K562 (cell line): ENCODE results near the gene SUPT20H. TPM values are rescaled to one million over a fixed set of nuclear protein-coding genes. Genes with fewer than 3 reads are reported as not detected.

Experiments used
- ATAC-seq: fragments of 200-7000 bp; cut with Tn5 transposase; 3 replicates; pipeline ENCODE4 v1.9.1; 2020; ENCODE audit warnings: moderate library complexity
- BruUV-seq: library from RNA; stranded (reverse); fragments of 400-500 nt; replicated peaks from 2 replicates; lab custom pipeline; 2021; lab: Mats Ljungman, UMichigan
- CTCF ChIA-PET: fragments of 300-600 bp; formaldehyde crosslinking; extraction: SDS; loops from one replicate; lab custom pipeline; 2021; ENCODE audit warnings: low intra/inter-chr PET ratio; lab: Yijun Ruan, JAX
- POLR2A ChIA-PET: fragments of 300-600, 350-650 bp; sonication (Branson Sonifier 250); formaldehyde crosslinking; extraction: SDS; loops from one replicate; lab custom pipeline; 2021; ENCODE audit warnings: antibody characterized with exemption, inconsistent platforms; lab: Yijun Ruan, JAX
- DNase-seq, 4 experiments: peaks; one replicate each; pipeline versions ENCODE4 v3.0.0 to v3.0.0-alpha.2; 2011 to 2018; ENCODE audit warnings: low spot score in 3 of 4, mixed read lengths in 3 of 4; ENCODE audit errors: extremely low read depth in 1 of 4
- FAIRE-seq: peaks from 2 replicates; lab custom pipeline; 2011; peaks lifted over from hg19 to GRCh38; lab: Jason Lieb, UNC
- H2AFZ ChIP-seq: 2 replicates; pipeline ENCODE4 v1.6.0; 2011; ENCODE audit warnings: low read depth, low read length, control low read depth, inconsistent platforms
- H3K27ac ChIP-seq: fragments of 200-600 bp; 3 replicates; pipeline ENCODE4 v1.8.0; 2011; ENCODE audit warnings: low read depth, mild to moderate bottlenecking, control low read depth, inconsistent platforms, low read length, moderate library complexity, mixed read lengths; ENCODE audit errors: extremely low read depth
- H3K27me3 ChIP-seq, 2 experiments: fragments of 300-600 bp in 1 of 2; 2 replicates in 1 of 2; 3 replicates in 1 of 2; pipeline versions ENCODE4 v1.6.0 to v1.8.0; 2011; ENCODE audit warnings: inconsistent platforms in 2 of 2, low read length in 2 of 2, mild to moderate bottlenecking in 1 of 2, mixed read lengths in 1 of 2, moderate library complexity in 1 of 2; ENCODE audit not compliant: control insufficient read depth in 2 of 2, insufficient read depth in 2 of 2
- H3K36me3 ChIP-seq: fragments of 300-600 bp; 3 replicates; pipeline ENCODE4 v1.8.0; 2011; ENCODE audit warnings: mild to moderate bottlenecking, low read length, inconsistent platforms; ENCODE audit not compliant: control insufficient read depth, insufficient read depth
- H3K4me1 ChIP-seq, 2 experiments: fragments of 200-600 bp in 1 of 2; replicated peaks in 1 of 2; 2 replicates in 1 of 2; 3 replicates in 1 of 2; pipeline versions ENCODE4 v1.5.1 to v1.8.0; 2011; ENCODE audit warnings: inconsistent platforms in 2 of 2, low read length in 2 of 2, mild to moderate bottlenecking in 1 of 2, mixed read lengths in 1 of 2, moderate library complexity in 1 of 2; ENCODE audit not compliant: control insufficient read depth in 2 of 2, insufficient read depth in 2 of 2
- H3K4me2 ChIP-seq: 2 replicates; pipeline ENCODE4 v1.6.1; 2011; ENCODE audit warnings: low read length, control low read depth, inconsistent platforms, mixed read lengths; ENCODE audit not compliant: insufficient read depth
- H3K4me3 ChIP-seq: fragments of 200-600 bp; sonication (generic), shearing (Covaris generic); 2 replicates; pipeline ENCODE4 v1.5.1; 2016; ENCODE audit warnings: control low read depth, inconsistent platforms
- H3K79me2 ChIP-seq: fragments of 200-600 bp; 3 replicates; pipeline ENCODE4 v1.8.0; 2011; ENCODE audit warnings: low read length, inconsistent platforms; ENCODE audit not compliant: control insufficient read depth, insufficient read depth
- H3K9ac ChIP-seq, 2 experiments: 2 replicates each; pipeline versions ENCODE4 v1.6.0 to v1.6.1; 2011; ENCODE audit warnings: low read depth in 2 of 2, low read length in 2 of 2, control low read depth in 1 of 2, inconsistent platforms in 1 of 2, mild to moderate bottlenecking in 1 of 2, mixed read lengths in 1 of 2; ENCODE audit not compliant: insufficient read depth in 1 of 2
- H3K9me1 ChIP-seq: one replicate; pipeline ENCODE4 v1.6.0; 2011; ENCODE audit warnings: inconsistent platforms, mild to moderate bottlenecking, low read length, moderate library complexity; ENCODE audit not compliant: control insufficient read depth, insufficient read depth
- H3K9me3 ChIP-seq: replicated peaks from 2 replicates; pipeline ENCODE4 v1.5.1; 2011; ENCODE audit warnings: low read depth, low read length, inconsistent platforms; ENCODE audit not compliant: control insufficient read depth, insufficient read depth
- H4K20me1 ChIP-seq: replicated peaks from 2 replicates; pipeline ENCODE4 v1.6.1; 2011; ENCODE audit warnings: low read length, inconsistent platforms, mixed read lengths; ENCODE audit not compliant: control insufficient read depth, insufficient read depth
- EHMT2 ChIP-seq: fragments of 450-650 bp; IDR thresholded peaks from 2 replicates; pipeline ENCODE4 v1.6.1; 2018; ENCODE audit warnings: antibody characterized with exemption
- GTF3C2 ChIP-seq: IDR thresholded peaks from 3 replicates; pipeline ENCODE4 v1.6.1; 2011; ENCODE audit warnings: borderline replicate concordance, mild to moderate bottlenecking, moderate library complexity; ENCODE audit not compliant: insufficient read length; ENCODE audit errors: extremely low read depth
- NR3C1 ChIP-seq: sonication (generic); formaldehyde crosslinking; IDR thresholded peaks from 2 replicates; pipeline ENCODE4 v1.8.1; 2022; ENCODE audit warnings: missing genetic modification reagents
- USF1 ChIP-seq: sonication (generic); formaldehyde crosslinking; IDR thresholded peaks from 2 replicates; pipeline ENCODE4 v1.9.0; 2022; ENCODE audit warnings: mild to moderate bottlenecking, missing genetic modification reagents
- ZBTB5 ChIP-seq: fragments of 450-650 bp; IDR thresholded peaks from 2 replicates; pipeline ENCODE4 v1.6.1; 2017; ENCODE audit warnings: antibody characterized with exemption
- ZBTB9 ChIP-seq: fragments of 450-650 bp; formaldehyde crosslinking; IDR thresholded peaks from 2 replicates; pipeline ENCODE4 v1.4.0; 2020; ENCODE audit warnings: mild to moderate bottlenecking, moderate library complexity
- WGBS: fragments of 100-300 bp; shearing (Covaris generic); methylation state at CpG from one replicate; pipeline ENCODE4 v1.1.6; 2016; ENCODE audit warnings: low coverage, mixed read lengths; ENCODE audit not compliant: insufficient coverage; ENCODE audit errors: missing lambda C conversion rate; 5-methylcytosine and 5-hydroxymethylcytosine counted together
- in situ Hi-C: fragments of 300-500 bp; cut with MboI; formaldehyde crosslinking; loops from 4 replicates; pipeline ENCODE4 v1.15.0; 2018; ENCODE audit warnings: inconsistent platforms, mixed read lengths
- intact Hi-C: fragments of 100-400 bp; cut with micrococcal nuclease; formaldehyde crosslinking; loops from 2 replicates; pipeline ENCODE4 v1.14.2; 2022
- polyA plus RNA-seq, 8 experiments: library from polyadenylated mRNA; depleted of rRNA in 4 of 8; stranded (reverse) in 5 of 8; unstranded in 3 of 8; fragments of >200 nt; fragmentation: Nextera tagmentation in 2 of 8; fragmentation: Illumina TruSeq in 1 of 8; extraction: Ambion mirVana in 2 of 8; extraction: Trizol in 1 of 8; gene quantifications; 2 replicates each; pipeline versions ENCODE4 v1.2.1 to v1.2.3, GENCODE V29; 2011 to 2014; ENCODE audit warnings: inconsistent platforms in 1 of 8, missing spikeins in 1 of 8
- total RNA-seq, 7 experiments: library from RNA; depleted of rRNA in 6 of 7; stranded (reverse); fragments of >200 nt in 6 of 7; fragmentation: Illumina TruSeq in 2 of 7; extraction: Trizol in 2 of 7; gene quantifications; 2 replicates each; pipeline versions ENCODE4 v1.2.1 to v1.2.3, GENCODE V29; 2011 to 2021; ENCODE audit warnings: low replicate concordance in 1 of 7
- TF ChIP-seq, protein P1 (sequence below), 2 experiments: fragments of 150-350 bp in 1 of 2; IDR thresholded peaks; 2 replicates each; pipeline ENCODE4 v1.6.1; 2012 to 2016; ENCODE audit warnings: low read depth in 2 of 2, low read length in 2 of 2, mild to moderate bottlenecking in 1 of 2, moderate library complexity in 1 of 2
- TF ChIP-seq, protein P2 (sequence below): sonication (generic); formaldehyde crosslinking; IDR thresholded peaks from 2 replicates; pipeline ENCODE4 v1.8.0; 2022; ENCODE audit warnings: mild to moderate bottlenecking, missing genetic modification reagents, borderline replicate concordance

Gene SUPT20H
- total and polyA plus RNA-seq, 9 of the 15 experiments (the other 6 are each of a cell fraction or from before 2014, with no cell fraction given), result 11.4 to 71.8 (median 31.7) TPM

DNA sequence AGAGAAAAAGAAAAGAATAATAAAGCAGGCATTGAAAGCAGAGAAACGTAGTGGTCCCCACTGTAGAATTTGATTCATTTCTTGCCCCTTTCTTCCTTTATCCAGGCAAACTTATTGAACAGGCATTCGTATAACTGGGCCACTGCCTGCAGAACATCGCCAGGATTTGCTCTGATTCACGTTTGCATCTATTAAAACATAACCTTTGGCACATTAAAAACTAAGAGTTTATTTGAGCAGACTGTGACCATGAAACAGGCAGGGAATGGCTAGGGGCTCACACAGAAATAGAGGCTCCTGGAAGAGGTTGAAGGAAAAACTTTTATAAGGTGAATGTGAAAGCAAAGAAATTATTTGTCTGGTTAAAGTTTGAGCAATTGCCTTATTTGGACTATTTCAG lies 12.5 kb upstream of the SUPT20H start:
- H2AFZ ChIP-seq, result no peak overlapping the region
- H3K79me2 ChIP-seq, result no peaks in the 10 kb centered on the region
- ChIA-PET CTCF (no interaction called here), POLR2A (no interaction called here)
- H4K20me1 ChIP-seq, result no peaks in the 10 kb centered on the region
- no peak overlapping the region for H3K4me2 ChIP-seq
- FAIRE-seq (no peak), DNase-seq (no peak), ATAC-seq (no peak)
- H3K4me3 ChIP-seq, result no peak overlapping the region
- in situ Hi-C loops, result no loop called here
- H3K9me1 ChIP-seq, result no peaks in the 10 kb centered on the region
- H3K9me3 ChIP-seq, result no peaks in the 10 kb centered on the region
- peaks cover 0 to 9% of the 10 kb centered on the region in 2 experiments; a peak in 2 of 5 replicates for H3K4me1 ChIP-seq
- no peaks in the 10 kb centered on the region for H3K36me3 ChIP-seq
- intact Hi-C loops, result loop anchor here (10.0 kb wide), 1 partner anchor 1843 kb away; no protein-coding TSS in a partner anchor
- no peak overlapping the region for H3K27ac ChIP-seq
- H3K27me3 ChIP-seq, result peaks cover 0 to 19% of the 10 kb centered on the region in 2 experiments; a peak in 1 of 5 replicates
- WGBS, result 0% methylated on average over 3 of the region's 4 CpGs
- H3K9ac ChIP-seq, result no peak overlapping the region
- BruUV-seq, result no TSS peak
- TF ChIP-seq, protein P1, sequence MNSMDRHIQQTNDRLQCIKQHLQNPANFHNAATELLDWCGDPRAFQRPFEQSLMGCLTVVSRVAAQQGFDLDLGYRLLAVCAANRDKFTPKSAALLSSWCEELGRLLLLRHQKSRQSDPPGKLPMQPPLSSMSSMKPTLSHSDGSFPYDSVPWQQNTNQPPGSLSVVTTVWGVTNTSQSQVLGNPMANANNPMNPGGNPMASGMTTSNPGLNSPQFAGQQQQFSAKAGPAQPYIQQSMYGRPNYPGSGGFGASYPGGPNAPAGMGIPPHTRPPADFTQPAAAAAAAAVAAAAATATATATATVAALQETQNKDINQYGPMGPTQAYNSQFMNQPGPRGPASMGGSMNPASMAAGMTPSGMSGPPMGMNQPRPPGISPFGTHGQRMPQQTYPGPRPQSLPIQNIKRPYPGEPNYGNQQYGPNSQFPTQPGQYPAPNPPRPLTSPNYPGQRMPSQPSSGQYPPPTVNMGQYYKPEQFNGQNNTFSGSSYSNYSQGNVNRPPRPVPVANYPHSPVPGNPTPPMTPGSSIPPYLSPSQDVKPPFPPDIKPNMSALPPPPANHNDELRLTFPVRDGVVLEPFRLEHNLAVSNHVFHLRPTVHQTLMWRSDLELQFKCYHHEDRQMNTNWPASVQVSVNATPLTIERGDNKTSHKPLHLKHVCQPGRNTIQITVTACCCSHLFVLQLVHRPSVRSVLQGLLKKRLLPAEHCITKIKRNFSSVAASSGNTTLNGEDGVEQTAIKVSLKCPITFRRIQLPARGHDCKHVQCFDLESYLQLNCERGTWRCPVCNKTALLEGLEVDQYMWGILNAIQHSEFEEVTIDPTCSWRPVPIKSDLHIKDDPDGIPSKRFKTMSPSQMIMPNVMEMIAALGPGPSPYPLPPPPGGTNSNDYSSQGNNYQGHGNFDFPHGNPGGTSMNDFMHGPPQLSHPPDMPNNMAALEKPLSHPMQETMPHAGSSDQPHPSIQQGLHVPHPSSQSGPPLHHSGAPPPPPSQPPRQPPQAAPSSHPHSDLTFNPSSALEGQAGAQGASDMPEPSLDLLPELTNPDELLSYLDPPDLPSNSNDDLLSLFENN (IDR thresholded peaks at IDR 0.05; ENCODE audit: low read depth in 2 of 2, low read length in 2 of 2), result no peak
- TF ChIP-seq EHMT2 (no peak), ZBTB5 (no peak), USF1 (CRISPR knock-in tag) (no peak), ZBTB9 (CRISPR knock-in tag) (no peak), GTF3C2 (no peak), NR3C1 (CRISPR knock-in tag) (no peak)
- TF ChIP-seq, protein P2, sequence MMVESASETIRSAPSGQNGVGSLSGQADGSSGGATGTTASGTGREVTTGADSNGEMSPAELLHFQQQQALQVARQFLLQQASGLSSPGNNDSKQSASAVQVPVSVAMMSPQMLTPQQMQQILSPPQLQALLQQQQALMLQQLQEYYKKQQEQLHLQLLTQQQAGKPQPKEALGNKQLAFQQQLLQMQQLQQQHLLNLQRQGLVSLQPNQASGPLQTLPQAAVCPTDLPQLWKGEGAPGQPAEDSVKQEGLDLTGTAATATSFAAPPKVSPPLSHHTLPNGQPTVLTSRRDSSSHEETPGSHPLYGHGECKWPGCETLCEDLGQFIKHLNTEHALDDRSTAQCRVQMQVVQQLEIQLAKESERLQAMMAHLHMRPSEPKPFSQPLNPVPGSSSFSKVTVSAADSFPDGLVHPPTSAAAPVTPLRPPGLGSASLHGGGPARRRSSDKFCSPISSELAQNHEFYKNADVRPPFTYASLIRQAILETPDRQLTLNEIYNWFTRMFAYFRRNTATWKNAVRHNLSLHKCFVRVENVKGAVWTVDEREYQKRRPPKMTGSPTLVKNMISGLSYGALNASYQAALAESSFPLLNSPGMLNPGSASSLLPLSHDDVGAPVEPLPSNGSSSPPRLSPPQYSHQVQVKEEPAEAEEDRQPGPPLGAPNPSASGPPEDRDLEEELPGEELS (CRISPR knock-in tag), result no peak
